Daoy (cell line): ENCODE data around the gene SPATA25. TPM values are rescaled to one million over a fixed set of nuclear protein-coding genes. Genes with fewer than 3 reads are reported as not detected.

ENCODE experiments used
- DNase-seq: peaks from one replicate; pipeline ENCODE4 v3.0.0-alpha.2; 2015; ENCODE audit warnings: low read depth
- total RNA-seq: library from RNA; depleted of rRNA; stranded (reverse); fragments of >200 nt; shearing (Covaris generic); gene quantifications from 2 replicates; pipeline ENCODE4 v1.2.3, GENCODE V29; 2014

The SPATA25 gene
- total RNA-seq, 1 experiment from 2014 or later, result not detected

GRCh38 chr20:45866454-45866853 is 21.0 kb downstream of the SPATA25 start:
- no peak for DNase-seq

GRCh38 chr20:45863543-45864470 is 23.6 kb downstream of the SPATA25 start:
- no peak for DNase-seq

GRCh38 chr20:45861221-45862075 is 26.0 kb downstream of the SPATA25 start:
- peak; percentile 25 for DNase-seq

GRCh38 chr20:45860560-45861220 is 26.7 kb downstream of the SPATA25 start:
- no peak for DNase-seq

- DNase-seq, result no peak
These were observed 27.5 kb downstream of the SPATA25 start for GRCh38 chr20:45859916-45860315.

GRCh38 chr20:45857882-45858216 is 29.6 kb downstream of the SPATA25 start:
- no peak for DNase-seq

GRCh38 chr20:45857114-45857881 is 30.1 kb downstream of the SPATA25 start, which contains the start of the genes ACOT8 and ZSWIM3:
ACOT8 (minus strand) TSS chr20:45857392; CDS start chr20:45857315, 77 bp downstream.
ZSWIM3 (plus strand) TSS chr20:45857614; CDS start chr20:45857826, 212 bp downstream.
- DNase-seq, result peak; percentile 99

GRCh38 chr20:45853484-45853883 is 33.9 kb downstream of the SPATA25 start:
- no peak for DNase-seq

GRCh38 chr20:45852326-45852725 is 35.1 kb downstream of the SPATA25 start:
- no peak for DNase-seq

GRCh38 chr20:45851501-45851900 is 35.9 kb downstream of the SPATA25 start:
- DNase-seq, result no peak

- no peak for DNase-seq
These were observed 36.5 kb downstream of the SPATA25 start for GRCh38 chr20:45850926-45851325.

GRCh38 chr20:45850238-45850637 is 37.2 kb downstream of the SPATA25 start:
- no peak for DNase-seq

- DNase-seq, result no peak
These were observed 38.3 kb downstream of the SPATA25 start for GRCh38 chr20:45848969-45849582.

GRCh38 chr20:45848421-45848820 is 39.0 kb downstream of the SPATA25 start:
- DNase-seq, result no peak

- DNase-seq, result no peak
These were observed 42.0 kb downstream of the SPATA25 start for GRCh38 chr20:45845452-45845851.

- no peak for DNase-seq
These were observed 43.9 kb downstream of the SPATA25 start for GRCh38 chr20:45843506-45843905.

- DNase-seq, result no peak
These were observed 45.1 kb downstream of the SPATA25 start for GRCh38 chr20:45842169-45842812.

GRCh38 chr20:45841407-45842129 is 45.9 kb downstream of the SPATA25 start:
- no peak for DNase-seq

GRCh38 chr20:45840700-45841198 is 46.7 kb downstream of the SPATA25 start:
- no peak for DNase-seq
